ENCODE measurements around the gene PRPH2.

Gene PRPH2

GRCh38 chr6:42746463-42747391 is 24.3 kb upstream of the PRPH2 start:
- peak overlapping the region; percentile 94 for H3K27ac ChIP-seq (ENCODE audit: low read depth, low read length, poor library complexity, severe bottlenecking)
- TF ChIP-seq EZH2 (IDR thresholded peaks at IDR 0.05; ENCODE audit: borderline replicate concordance, low read length) (no peak), CTCF (IDR thresholded peaks at IDR 0.05; ENCODE audit: low read length) (no peak)
- H4K20me1 ChIP-seq (ENCODE audit: insufficient read depth, low read length), result no peaks in the 10 kb centered on the region

GRCh38 chr6:42745640-42746462 is 23.5 kb upstream of the PRPH2 start, which contains the start of gene TBCC:
Gene TBCC, minus strand, starts transcription at chr6:42746103. Its CDS starts 30 bp downstream, at chr6:42746073.
- H3K79me2 ChIP-seq (ENCODE audit: insufficient read depth, low read length), result peaks cover 5% of the 10 kb centered on the region; the same call in 1 of the 2 replicates
- H3F3A ChIP-seq (ENCODE audit: insufficient read depth, low read length), result peaks cover 4% of the 10 kb centered on the region; the same call in 1 of the 2 replicates
- H3K9me2 ChIP-seq (ENCODE audit: low read depth, low read length), result no peaks in the 10 kb centered on the region
- H3K4me1 ChIP-seq (ENCODE audit: insufficient read depth, low read length, severe bottlenecking), result peaks cover 50% of the 10 kb centered on the region
- H4K20me1 ChIP-seq (ENCODE audit: insufficient read depth, low read length), result no peaks in the 10 kb centered on the region
- H3K27ac ChIP-seq (ENCODE audit: low read depth, low read length, poor library complexity, severe bottlenecking), result peak within 1 kb of the TSS; percentile 94
- no peaks in the 10 kb centered on the region for H3K9me3 ChIP-seq (ENCODE audit: low read length)
- no peak within 1 kb of the TSS for H2AFZ ChIP-seq (ENCODE audit: low read length)
- peak within 1 kb of the TSS; percentile 85 for H3K4me3 ChIP-seq (ENCODE audit: low read depth, low read length, poor library complexity, severe bottlenecking)
- peak within 1 kb of the TSS; percentile 94 for H3K9ac ChIP-seq (ENCODE audit: low read length)
- H3K27me3 ChIP-seq (ENCODE audit: insufficient read depth, low read length), result no peaks in the 10 kb centered on the region
- TF ChIP-seq EZH2 (IDR thresholded peaks at IDR 0.05; ENCODE audit: borderline replicate concordance, low read length), result no peak
- no peak for TF ChIP-seq CTCF (IDR thresholded peaks at IDR 0.05; ENCODE audit: low read length)
- H3K4me2 ChIP-seq (ENCODE audit: low read length), result peak within 1 kb of the TSS; percentile 80
- H3K36me3 ChIP-seq (ENCODE audit: insufficient read depth, low read length), result peaks cover 12% of the 10 kb centered on the region

More at GRCh38 chr6:42746463-42747391, 24.3 kb upstream of the PRPH2 start:
- H3K9me3 ChIP-seq (ENCODE audit: low read length), result no peaks in the 10 kb centered on the region
- H3K4me2 ChIP-seq (ENCODE audit: low read length), result peak overlapping the region; percentile 80
- no peaks in the 10 kb centered on the region for H3K9me2 ChIP-seq (ENCODE audit: low read depth, low read length)
- peaks cover 4% of the 10 kb centered on the region; the same call in 1 of the 2 replicates for H3F3A ChIP-seq (ENCODE audit: insufficient read depth, low read length)
- H3K79me2 ChIP-seq (ENCODE audit: insufficient read depth, low read length), result peaks cover 5% of the 10 kb centered on the region; the same call in 1 of the 2 replicates
- peaks cover 50% of the 10 kb centered on the region for H3K4me1 ChIP-seq (ENCODE audit: insufficient read depth, low read length, severe bottlenecking)
- peak overlapping the region; percentile 85 for H3K4me3 ChIP-seq (ENCODE audit: low read depth, low read length, poor library complexity, severe bottlenecking)
- H3K36me3 ChIP-seq (ENCODE audit: insufficient read depth, low read length), result peaks cover 12% of the 10 kb centered on the region
- no peaks in the 10 kb centered on the region for H3K27me3 ChIP-seq (ENCODE audit: insufficient read depth, low read length)
- H3K9ac ChIP-seq (ENCODE audit: low read length), result peak overlapping the region; percentile 91
- H2AFZ ChIP-seq (ENCODE audit: low read length), result no peak overlapping the region

GRCh38 chr6:42745083-42745639 is 22.8 kb upstream of the PRPH2 start:
- peaks cover 5% of the 10 kb centered on the region; the same call in 1 of the 2 replicates for H3K79me2 ChIP-seq (ENCODE audit: insufficient read depth, low read length)
- H3K4me1 ChIP-seq (ENCODE audit: insufficient read depth, low read length, severe bottlenecking), result peaks cover 50% of the 10 kb centered on the region
- H2AFZ ChIP-seq (ENCODE audit: low read length), result no peak overlapping the region
- TF ChIP-seq CTCF (IDR thresholded peaks at IDR 0.05; ENCODE audit: low read length) (no peak), EZH2 (IDR thresholded peaks at IDR 0.05; ENCODE audit: borderline replicate concordance, low read length) (no peak)
- H3K9me2 ChIP-seq (ENCODE audit: low read depth, low read length), result no peaks in the 10 kb centered on the region
- no peaks in the 10 kb centered on the region for H3K27me3 ChIP-seq (ENCODE audit: insufficient read depth, low read length)
- H3K36me3 ChIP-seq (ENCODE audit: insufficient read depth, low read length), result peaks cover 12% of the 10 kb centered on the region
- H3K4me3 ChIP-seq (ENCODE audit: low read depth, low read length, poor library complexity, severe bottlenecking), result peak overlapping the region; percentile 85
- H3K27ac ChIP-seq (ENCODE audit: low read depth, low read length, poor library complexity, severe bottlenecking), result peak overlapping the region; percentile 75
- peaks cover 4% of the 10 kb centered on the region; the same call in 1 of the 2 replicates for H3F3A ChIP-seq (ENCODE audit: insufficient read depth, low read length)
- peak overlapping the region; percentile 80 for H3K4me2 ChIP-seq (ENCODE audit: low read length)
- H3K9me3 ChIP-seq (ENCODE audit: low read length), result no peaks in the 10 kb centered on the region
- H4K20me1 ChIP-seq (ENCODE audit: insufficient read depth, low read length), result no peaks in the 10 kb centered on the region
- H3K9ac ChIP-seq (ENCODE audit: low read length), result peak overlapping the region; percentile 94

All from OCI-LY1 (cell line).